Epithelial cell of proximal tubule (primary cell): ENCODE measurements around the gene PPP4R4. TPM values are rescaled to one million over a fixed set of nuclear protein-coding genes. Genes with fewer than 3 reads are reported as not detected.
"Not testable (repeated sequence)": the region's sequence is repeated elsewhere in the genome, so short reads cannot be mapped to it uniquely, and the experiment has no call there.

ENCODE experiments used
- DNase-seq: peaks from one replicate; pipeline ENCODE4 v3.0.0-alpha.2; 2011; ENCODE audit warnings: low read depth
- H3K4me3 ChIP-seq: 2 replicates; pipeline ENCODE4 v1.5.1; 2011; ENCODE audit warnings: low read depth, mild to moderate bottlenecking, low read length
- total RNA-seq: library from RNA; depleted of rRNA; stranded (reverse); fragments of >200 nt; gene quantifications from 2 replicates; pipeline ENCODE4 v1.2.3, GENCODE V29; 2015
- TF ChIP-seq, protein P1 (sequence below): conservative IDR thresholded peaks from 2 replicates; pipeline ENCODE4 v1.5.1; 2012; ENCODE audit warnings: low read depth, mild to moderate bottlenecking, low read length

The PPP4R4 gene
- total RNA-seq, 1 donor from 2014 or later: 1.7 TPM

DNA sequence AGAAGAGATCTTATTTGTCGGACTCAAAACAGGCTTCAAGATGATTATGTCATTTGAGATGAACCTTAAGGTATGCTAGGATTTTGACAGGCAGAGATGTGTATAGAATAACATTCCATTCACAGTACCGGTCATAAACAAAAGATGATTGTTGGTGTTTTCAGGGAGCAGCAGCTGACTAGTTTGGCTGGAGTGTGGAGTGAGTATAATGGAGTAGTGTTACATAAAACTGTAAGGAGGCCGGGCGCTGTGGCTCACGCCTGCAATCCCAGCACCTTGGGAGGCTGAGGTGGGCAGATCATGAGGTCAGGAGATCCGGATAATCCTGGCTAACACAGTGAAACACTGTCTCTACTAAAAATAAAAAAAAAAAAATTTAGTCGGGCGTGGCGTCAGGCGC is 95.0 kb downstream of the PPP4R4 start:
- no peak overlapping the region for H3K4me3 ChIP-seq
- DNase-seq: no peak
- TF ChIP-seq, protein P1, sequence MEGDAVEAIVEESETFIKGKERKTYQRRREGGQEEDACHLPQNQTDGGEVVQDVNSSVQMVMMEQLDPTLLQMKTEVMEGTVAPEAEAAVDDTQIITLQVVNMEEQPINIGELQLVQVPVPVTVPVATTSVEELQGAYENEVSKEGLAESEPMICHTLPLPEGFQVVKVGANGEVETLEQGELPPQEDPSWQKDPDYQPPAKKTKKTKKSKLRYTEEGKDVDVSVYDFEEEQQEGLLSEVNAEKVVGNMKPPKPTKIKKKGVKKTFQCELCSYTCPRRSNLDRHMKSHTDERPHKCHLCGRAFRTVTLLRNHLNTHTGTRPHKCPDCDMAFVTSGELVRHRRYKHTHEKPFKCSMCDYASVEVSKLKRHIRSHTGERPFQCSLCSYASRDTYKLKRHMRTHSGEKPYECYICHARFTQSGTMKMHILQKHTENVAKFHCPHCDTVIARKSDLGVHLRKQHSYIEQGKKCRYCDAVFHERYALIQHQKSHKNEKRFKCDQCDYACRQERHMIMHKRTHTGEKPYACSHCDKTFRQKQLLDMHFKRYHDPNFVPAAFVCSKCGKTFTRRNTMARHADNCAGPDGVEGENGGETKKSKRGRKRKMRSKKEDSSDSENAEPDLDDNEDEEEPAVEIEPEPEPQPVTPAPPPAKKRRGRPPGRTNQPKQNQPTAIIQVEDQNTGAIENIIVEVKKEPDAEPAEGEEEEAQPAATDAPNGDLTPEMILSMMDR: no peak

DNA sequence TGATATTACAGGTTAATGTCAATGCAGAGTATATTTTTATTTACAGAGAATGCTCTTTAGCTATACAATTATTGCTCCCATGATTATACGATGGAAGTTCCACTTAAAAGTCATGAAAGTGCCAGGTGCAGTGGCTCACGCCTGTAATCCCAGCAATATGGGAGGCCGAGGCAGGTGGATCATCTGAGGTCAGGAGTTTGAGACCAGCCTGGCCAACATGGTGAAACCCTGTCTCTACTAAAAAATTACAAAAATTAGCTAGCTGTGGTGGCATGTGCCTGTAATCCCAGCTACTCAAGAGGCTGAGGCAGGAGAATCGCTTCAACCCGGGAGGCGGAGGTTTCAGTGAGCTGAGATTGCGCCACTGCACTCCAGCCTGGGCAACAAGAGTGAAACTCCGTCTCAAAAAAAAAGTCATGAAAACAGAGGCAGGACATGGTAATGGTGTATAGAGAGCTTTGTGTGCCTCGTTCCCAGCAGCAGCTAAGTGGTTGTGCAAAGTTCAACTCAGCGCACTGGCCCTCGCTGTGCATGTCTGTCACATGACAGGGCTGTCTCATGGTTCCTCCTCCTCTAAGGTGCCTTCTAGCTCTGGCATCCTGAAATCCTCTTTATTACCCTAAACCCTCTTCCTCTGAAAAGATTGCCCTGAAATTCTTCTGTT is 102.9 kb downstream of the PPP4R4 start:
- H3K4me3 ChIP-seq: not testable (repeated sequence)

DNA sequence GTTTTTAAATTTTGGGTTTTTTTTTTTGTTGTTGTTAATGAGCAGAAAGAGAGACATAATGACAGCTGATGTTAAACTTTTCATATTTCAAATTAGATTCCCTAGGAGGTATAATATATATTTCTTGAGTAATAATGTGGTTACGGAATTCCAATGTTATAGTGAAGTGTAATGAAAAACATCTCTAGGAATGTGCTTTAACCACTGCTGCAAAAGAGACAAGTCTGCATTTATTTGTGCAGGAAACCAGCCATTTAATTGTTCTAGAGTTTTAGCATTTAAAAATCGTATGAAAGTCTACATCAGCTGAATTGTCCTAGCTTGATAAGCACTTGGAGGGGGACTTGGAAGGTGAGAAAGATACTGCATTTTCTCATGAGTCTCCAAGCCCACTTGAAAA is 104.6 kb downstream of the PPP4R4 start:
- DNase-seq: no peak
- no peak overlapping the region for H3K4me3 ChIP-seq
- TF ChIP-seq, protein P1: no peak

More for the DNA sequence above, 102.9 kb downstream of the PPP4R4 start:
- peak; percentile 13 for DNase-seq

DNA sequence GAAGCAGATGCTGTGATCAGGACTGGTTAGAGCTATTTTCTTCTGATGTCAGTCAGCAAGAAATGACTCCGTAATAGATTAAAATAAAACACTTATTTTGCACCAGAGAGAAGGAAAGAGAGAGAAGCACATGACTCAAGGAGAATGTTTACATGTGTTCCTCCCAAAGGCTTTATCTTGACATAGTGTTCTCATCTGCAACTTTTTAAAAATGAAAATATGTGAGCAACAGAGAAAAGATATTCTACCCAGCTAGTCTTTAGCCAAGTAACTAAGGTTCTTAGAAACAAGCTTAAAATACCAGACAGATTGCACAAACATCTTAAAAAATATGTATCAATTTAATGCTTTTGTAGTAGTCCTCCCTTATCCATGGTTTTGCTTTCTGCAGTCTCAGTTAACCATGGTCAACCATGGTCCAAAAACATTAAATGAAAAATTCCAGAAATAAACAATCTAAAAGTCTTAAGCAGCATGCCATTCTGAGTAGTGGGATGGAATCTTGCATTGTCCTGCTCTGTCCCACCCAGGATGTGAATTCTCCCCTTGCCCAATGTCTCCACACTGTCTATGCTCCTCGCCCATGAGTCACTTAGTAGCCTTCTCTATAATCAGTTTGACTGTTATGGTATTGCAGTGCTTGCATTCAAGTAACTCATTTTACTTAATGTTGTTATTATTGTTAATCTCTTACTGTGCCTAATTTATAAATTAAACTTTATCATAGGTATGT is 109.0 kb downstream of the PPP4R4 start:
- H3K4me3 ChIP-seq: no peak overlapping the region
- TF ChIP-seq, protein P1: no peak
- no peak for DNase-seq

DNA sequence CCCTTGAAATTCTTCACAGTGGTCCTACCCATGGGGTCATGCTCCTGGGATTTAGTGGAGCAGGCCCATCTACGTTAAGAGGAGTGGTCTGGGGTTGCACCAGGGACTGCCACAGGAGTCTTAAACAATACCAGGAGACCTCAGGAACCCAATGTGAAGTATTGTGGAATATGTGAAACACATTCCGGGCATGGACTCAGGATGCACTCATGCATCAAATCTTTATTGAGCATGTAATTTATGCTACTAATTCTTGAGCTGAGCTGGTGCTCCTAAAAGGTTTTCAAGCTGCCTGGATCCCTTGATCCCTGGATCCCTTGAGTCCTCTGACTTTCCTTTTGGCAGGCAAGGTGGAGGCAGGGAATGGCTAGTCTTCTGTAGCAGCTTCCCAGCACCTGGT is 110.1 kb downstream of the PPP4R4 start:
- H3K4me3 ChIP-seq: no peak overlapping the region
- peak; percentile 37 for DNase-seq
- TF ChIP-seq, protein P1: no peak

DNA sequence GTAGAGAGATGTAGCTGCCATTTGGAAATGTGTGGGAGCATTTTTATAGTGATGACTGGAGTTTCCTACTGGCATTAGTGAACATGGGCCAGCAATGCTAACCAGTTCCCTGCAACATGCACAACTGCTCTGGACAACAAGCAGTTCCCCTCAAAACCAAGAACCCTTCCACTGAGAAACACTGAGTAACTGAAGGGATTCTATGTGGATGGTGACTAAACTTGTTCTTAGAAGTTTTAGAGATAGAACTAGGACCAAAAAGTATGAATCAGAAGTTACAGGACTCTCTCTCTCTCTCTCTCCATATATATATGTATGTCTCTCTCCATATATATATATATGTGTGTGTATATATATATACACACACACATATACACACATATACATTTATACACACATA is 111.0 kb downstream of the PPP4R4 start:
- TF ChIP-seq, protein P1: no peak
- no peak overlapping the region for H3K4me3 ChIP-seq
- no peak for DNase-seq

DNA sequence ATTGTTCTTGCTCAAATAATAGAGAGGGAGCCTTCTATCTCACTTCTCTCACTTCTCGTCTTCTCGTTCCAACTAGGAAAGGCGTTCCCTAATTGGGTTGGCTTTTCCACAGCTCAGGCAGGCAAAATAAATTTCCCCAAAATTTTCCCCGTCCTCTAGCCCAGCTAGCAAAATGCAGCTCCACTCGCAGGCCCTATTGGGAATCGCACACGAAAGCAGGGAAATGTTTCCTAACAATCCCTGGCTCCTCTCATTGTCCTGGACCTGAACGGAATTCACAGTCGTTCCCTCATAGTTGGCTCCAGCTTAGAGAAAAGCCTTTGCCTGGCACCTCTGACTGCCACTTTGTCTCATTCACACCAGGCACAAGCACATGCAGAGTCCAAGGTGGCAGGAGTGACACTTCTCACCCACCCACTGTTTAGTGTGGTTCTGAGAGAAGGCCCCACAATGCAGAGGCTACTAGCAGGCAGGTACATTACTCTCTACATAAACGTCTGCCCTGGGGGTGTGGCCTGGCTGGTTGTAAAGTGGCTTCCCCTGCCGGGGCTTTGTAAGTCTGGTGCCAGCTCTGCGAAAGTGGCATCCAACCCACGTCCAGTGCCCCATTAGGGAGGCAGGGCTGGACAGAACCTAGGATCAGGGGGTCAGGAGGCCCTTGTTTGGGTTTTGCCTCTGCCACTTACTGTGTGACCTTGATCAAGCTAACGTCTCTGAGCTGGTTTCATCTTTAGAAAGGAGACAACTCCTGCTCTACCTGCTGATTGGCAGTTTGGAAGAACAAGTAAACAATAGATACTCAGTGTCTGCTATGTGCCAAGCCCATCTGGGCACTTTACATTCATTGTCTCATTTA is 114.7 kb downstream of the PPP4R4 start:
- TF ChIP-seq, protein P1: no peak
- no peak for DNase-seq
- no peak overlapping the region for H3K4me3 ChIP-seq
